ENCODE measurements around the gene DHX35. TPM values are rescaled to one million over a fixed set of nuclear protein-coding genes. Genes with fewer than 3 reads are reported as not detected.

The DHX35 gene
- total RNA-seq, 2 experiments from 2014 or later, result 7.1 to 7.2 TPM

DNA sequence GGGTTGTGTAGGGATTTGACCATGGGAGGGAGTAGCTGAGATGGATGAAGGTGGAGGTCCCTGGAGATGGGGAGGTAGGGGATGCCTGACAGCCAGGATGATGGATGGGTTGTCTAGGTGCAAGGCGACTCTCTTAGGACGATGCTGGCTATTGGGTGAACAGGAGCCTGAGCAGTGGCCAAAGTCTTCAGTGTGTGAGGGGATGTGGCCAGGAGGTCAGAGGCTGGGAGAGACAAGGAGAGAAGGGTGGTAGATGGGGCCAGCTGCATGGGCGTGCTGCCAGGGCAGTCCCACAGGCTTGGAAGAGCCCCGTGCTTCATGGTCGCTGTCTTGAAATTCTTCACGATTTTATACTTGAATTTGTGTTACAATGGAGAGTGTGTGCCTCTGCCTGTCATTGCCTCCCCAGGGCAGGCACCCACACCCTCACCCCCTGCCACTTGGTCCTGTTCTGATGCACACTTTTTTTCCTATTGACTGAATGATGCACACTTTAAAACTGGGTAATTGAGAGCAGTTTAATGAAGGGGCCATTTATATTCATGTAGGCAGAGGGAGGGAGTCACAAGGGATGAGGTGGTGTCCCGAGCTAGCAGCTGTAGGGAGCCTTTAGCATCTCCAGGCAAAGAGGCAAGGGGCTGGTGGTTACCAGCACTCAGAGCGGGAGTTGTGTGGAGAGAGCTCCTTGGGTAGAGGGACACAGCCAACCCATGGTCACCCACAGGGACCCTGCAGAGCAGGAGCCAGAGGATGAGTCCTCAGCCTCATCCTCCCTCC, 120.7 kb downstream of the DHX35 start:
- no peaks in the 10 kb centered on the region for H3K36me3 Mint-ChIP-seq (ENCODE audit: low read depth)
- peaks cover 6% of the 10 kb centered on the region for H3K4me1 Mint-ChIP-seq
- peaks cover 20% of the 10 kb centered on the region for H3K27me3 Mint-ChIP-seq
- ChIA-PET POLR2A (no interaction called here), CTCF (interaction anchor here (0.6 to 6.5 kb wide), 4 partner anchors 8 to 305 kb away, joined by 3 to 94 read pairs (median 4); no protein-coding TSS in a partner anchor)
- H3K9me3 Mint-ChIP-seq, result no peaks in the 10 kb centered on the region
- no peak overlapping the region for H3K4me3 Mint-ChIP-seq
- no peak for DNase-seq
- H3K27ac Mint-ChIP-seq, result no peak overlapping the region

DNA sequence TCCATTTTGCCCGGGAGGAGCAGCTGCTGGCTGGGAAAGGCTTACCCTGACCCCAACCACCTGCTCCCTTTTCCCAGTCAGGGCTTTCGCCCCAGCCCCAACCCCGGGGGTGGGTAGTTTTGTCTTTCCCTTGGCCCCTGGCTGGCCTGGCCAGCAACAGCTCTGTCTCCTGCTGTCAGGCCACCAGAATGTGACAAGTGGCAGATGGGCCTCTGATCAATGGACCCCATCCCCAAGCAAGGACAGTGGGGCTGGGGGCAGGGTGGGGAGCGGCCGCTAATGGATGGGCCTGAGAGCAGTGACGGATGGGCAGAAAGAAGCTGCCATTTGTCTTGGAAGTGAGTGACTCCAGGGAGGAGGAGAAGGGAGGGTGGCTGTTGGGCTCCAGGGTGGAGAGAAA, 121.6 kb downstream of the DHX35 start:
- H3K36me3 Mint-ChIP-seq (ENCODE audit: low read depth), result no peaks in the 10 kb centered on the region
- CTCF ChIA-PET, result interaction anchor here (0.6 to 6.5 kb wide), 2 partner anchors 33 to 306 kb away, joined by 3 to 94 read pairs; no protein-coding TSS in a partner anchor
- H3K27ac Mint-ChIP-seq, result no peak overlapping the region
- H3K4me1 Mint-ChIP-seq, result peaks cover 1% of the 10 kb centered on the region
- peaks cover 20% of the 10 kb centered on the region for H3K27me3 Mint-ChIP-seq
- peaks cover 1% of the 10 kb centered on the region for H3K9me3 Mint-ChIP-seq
- POLR2A ChIA-PET, result no interaction called here
- no peak for DNase-seq
- no peak overlapping the region for H3K4me3 Mint-ChIP-seq

DNA sequence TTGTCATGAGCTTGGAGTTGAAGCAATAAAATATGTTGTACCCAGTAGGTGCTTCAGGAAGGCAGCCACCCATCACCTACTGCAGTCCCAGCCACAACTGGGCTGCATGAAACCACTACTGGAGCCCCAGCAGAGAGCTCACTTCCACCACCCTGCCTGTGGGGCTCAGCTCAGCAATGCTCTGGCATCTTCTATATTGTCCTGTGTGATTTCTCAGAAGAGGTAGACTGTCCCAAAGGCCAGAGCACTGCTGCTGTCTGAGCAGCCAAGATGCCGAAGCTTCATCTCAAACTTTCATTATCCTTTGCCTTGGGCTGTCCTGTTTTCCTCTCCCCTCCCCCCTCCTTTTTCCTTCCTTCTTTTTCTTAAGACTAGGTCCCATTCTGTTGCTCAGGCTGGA, 126.9 kb downstream of the DHX35 start:
- ChIA-PET CTCF (interaction anchor here (0.7 to 3.7 kb wide), 5 partner anchors 8 to 1053 kb away, joined by 3 to 14 read pairs (median 4); no protein-coding TSS in a partner anchor), POLR2A (no interaction called here)
- H3K4me3 Mint-ChIP-seq, result no peak overlapping the region

More for the DNA sequence above, 126.9 kb downstream of the DHX35 start:
- Mint-ChIP-seq H3K27me3 (peaks cover 6% of the 10 kb centered on the region), H3K9me3 (peaks cover 3% of the 10 kb centered on the region), H3K27ac (no peak overlapping the region), H3K4me1 (no peaks in the 10 kb centered on the region), H3K36me3 (ENCODE audit: low read depth) (no peaks in the 10 kb centered on the region)
- DNase-seq, result no peak

Other genes with a start within 250 kb of the DHX35 start
- gene SLC32A1, start 237.9 kb upstream of the DHX35 start, total RNA-seq, result not detected
- gene ACTR5, start 213.9 kb upstream of the DHX35 start, total RNA-seq, result 1 to 10 TPM; 9.4 to 9.9 TPM
- 100 to 1,000 TPM; 113 to 119 TPM for gene PPP1R16B, start 156.6 kb upstream of the DHX35 start, total RNA-seq
- 10 to 100 TPM; 18.9 to 19.9 TPM for gene FAM83D, start 35.9 kb upstream of the DHX35 start, total RNA-seq

Measured in activated CD4-positive, alpha-beta memory T cell treated with anti-CD3 and anti-CD28 coated beads, Interleukin-2, amount 10 ng/mL, durations not matched to agents 7 days and 5 days (primary cell).